ENCODE measurements around the gene DNAJC13.

DNA sequence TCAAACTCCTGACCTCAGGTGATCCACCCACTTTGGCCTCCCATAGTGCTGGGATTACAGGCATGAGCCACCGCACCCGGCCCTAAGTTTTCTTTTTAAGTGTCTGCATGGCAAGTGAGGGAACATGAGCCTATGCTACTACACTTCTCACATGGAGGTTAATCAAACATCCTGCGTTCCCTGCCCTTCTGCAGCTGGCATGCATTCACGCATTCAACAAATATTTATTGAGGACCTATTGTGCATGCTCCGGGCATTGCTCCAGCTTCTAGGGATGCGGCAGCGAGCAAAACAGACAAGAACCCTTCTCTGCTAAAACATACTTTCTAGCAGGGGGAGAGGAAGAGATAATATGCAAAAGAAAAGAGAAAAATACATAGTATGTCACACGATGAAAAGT, 137.1 kb downstream of the DNAJC13 start:
- TF ChIP-seq, protein P1, sequence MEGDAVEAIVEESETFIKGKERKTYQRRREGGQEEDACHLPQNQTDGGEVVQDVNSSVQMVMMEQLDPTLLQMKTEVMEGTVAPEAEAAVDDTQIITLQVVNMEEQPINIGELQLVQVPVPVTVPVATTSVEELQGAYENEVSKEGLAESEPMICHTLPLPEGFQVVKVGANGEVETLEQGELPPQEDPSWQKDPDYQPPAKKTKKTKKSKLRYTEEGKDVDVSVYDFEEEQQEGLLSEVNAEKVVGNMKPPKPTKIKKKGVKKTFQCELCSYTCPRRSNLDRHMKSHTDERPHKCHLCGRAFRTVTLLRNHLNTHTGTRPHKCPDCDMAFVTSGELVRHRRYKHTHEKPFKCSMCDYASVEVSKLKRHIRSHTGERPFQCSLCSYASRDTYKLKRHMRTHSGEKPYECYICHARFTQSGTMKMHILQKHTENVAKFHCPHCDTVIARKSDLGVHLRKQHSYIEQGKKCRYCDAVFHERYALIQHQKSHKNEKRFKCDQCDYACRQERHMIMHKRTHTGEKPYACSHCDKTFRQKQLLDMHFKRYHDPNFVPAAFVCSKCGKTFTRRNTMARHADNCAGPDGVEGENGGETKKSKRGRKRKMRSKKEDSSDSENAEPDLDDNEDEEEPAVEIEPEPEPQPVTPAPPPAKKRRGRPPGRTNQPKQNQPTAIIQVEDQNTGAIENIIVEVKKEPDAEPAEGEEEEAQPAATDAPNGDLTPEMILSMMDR (IDR thresholded peaks at IDR 0.05): no peak
- no peak for TF ChIP-seq POLR2A (IDR thresholded peaks at IDR 0.05)
